Cardiac septum (tissue), 1 donor: ENCODE results near the gene BAZ1B. TPM values are rescaled to one million over a fixed set of nuclear protein-coding genes. Genes with fewer than 3 reads are reported as not detected.
"Not testable (repeated sequence)": the region's sequence is repeated elsewhere in the genome, so short reads cannot be mapped to it uniquely, and the experiment has no call there.

Experiments
- DNase-seq: peaks from one replicate; pipeline ENCODE4 v3.0.0-alpha.2; 2020; ENCODE audit warnings: low spot score
- intact Hi-C: fragments of 100-400 bp; cut with DNase I; formaldehyde crosslinking; loops from one replicate; pipeline ENCODE4 v1.14.0; 2022
- total RNA-seq: library from RNA; stranded (reverse); fragmentation: NEBNext Ultra II Directional; extraction: Animal tissue kit (Norgen Biotek cat#: 25700); gene quantifications from one replicate; pipeline ENCODE4 v1.2.1, GENCODE V29; 2021
- donor health status: DM: no; HTN: no; CAD: no.

BAZ1B gene
- total RNA-seq, 1 donor from 2014 or later, result 45.7 TPM

GRCh38 chr7:73549176-73549575, 27.1 kb upstream of the BAZ1B start:
- no peak for DNase-seq
- intact Hi-C loops, result no loop called here

DNA sequence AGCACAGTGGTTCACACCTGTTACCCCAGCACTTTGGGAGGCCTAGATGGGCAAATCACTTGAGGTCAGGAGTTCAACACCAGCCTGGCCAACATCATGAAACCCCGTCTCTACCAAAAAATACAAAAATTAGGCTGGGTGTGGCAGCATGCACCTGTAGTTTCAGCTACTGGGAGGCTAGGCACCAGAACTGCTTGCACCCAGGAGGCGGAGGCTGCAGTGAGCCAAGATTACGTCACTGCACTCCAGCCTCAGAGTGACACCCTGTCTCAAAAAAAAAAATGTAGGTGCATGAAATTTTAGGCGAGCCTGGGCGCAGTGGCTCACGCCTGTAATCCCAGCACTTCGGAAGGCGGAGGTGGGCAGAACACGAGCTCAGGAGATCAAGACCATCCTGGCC, 25.7 kb upstream of the BAZ1B start:
- DNase-seq, result no peak
- intact Hi-C loops, result no loop called here

DNA sequence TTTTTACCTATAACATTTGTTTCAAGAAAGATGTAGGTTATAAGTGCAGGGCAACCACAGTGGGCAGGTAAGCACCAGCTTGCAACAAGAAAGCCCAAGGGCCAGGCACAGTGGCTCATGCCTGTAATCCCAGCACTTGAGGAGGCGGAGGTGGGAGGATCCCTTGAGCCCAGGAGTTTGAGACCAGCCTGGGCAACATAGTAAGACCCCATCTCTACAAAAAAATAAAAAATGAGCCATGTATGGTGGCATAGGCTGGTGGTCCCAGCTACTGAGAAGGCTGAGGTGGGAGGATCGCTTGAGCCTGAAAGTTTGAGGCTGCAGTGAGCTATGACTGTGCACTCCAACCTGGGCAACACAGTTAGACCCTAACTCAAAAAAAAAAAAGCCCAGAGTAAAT, 22.6 kb upstream of the BAZ1B start:
- DNase-seq, result no peak
- intact Hi-C loops, result no loop called here

DNA sequence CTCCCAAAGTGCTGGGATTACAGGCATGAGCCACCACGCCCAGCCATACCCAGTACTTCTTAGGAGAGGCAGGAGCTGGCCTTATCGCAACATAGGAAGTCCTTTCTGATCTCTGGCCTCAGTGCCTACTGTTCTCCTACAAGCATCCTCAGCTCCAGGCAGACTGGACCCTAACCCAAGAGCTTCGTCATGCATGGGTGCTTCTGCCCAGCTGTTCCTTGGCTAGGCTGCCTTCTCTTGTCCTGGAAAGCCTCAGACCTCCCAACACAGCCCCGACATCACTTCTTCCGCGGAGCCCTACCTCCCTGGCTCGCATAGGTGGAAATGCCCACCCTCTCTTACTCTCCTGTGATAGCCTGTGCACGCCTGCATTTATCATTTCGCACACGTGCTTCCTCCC, 19.6 kb upstream of the BAZ1B start:
- DNase-seq, result no peak
- intact Hi-C loops, result no loop called here

GRCh38 chr7:73539709-73540108, 17.6 kb upstream of the BAZ1B start:
- peak; percentile 31 for DNase-seq
- intact Hi-C loops, result no loop called here

DNA sequence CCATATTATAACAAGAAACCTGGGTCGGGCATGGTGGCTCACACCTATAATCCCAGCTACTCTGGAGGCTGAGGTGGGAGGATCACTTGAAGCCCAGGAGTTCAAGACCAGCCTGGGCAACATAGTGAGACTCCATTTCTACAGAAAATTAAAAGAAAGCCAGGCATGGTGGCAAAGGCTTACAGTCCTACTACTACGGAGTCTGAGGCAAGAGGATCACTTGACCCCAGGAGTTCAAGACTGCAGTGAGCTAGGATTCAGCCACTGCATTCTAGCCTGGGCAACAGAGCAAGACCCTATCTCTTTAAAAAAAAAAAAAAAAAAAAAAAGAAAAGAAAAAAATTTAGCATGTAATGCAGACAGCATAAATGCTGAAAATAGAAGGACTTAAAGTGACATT, 16.4 kb upstream of the BAZ1B start:
- peak; percentile 24 for DNase-seq
- intact Hi-C loops, result not testable (repeated sequence)

GRCh38 chr7:73537051-73537450, 15.0 kb upstream of the BAZ1B start:
- intact Hi-C loops, result no loop called here
- peak; percentile 58 for DNase-seq

GRCh38 chr7:73536479-73536878, 14.4 kb upstream of the BAZ1B start:
- DNase-seq, result no peak
- intact Hi-C loops, result no loop called here

DNA sequence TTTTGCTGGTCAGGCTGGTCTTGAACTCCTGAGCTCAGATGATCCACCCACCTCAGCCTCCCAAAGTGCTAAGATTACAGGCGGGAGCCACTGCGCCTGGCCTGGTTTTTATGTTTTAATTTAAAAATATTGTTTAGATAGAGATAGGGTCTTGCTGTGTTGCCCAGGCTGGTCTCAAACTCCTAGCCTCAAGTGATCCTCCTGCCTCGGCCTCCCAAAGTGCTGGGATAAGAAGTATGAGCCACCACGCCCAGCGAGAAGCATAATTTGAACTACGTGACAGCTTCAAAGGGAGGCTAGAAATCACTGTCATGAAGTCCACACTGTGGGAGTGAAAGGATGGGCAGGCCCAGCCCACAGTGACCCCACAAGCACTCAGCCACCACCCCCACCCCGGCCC, 13.8 kb upstream of the BAZ1B start:
- intact Hi-C loops, result not testable (repeated sequence)
- DNase-seq, result peak; percentile 33

DNA sequence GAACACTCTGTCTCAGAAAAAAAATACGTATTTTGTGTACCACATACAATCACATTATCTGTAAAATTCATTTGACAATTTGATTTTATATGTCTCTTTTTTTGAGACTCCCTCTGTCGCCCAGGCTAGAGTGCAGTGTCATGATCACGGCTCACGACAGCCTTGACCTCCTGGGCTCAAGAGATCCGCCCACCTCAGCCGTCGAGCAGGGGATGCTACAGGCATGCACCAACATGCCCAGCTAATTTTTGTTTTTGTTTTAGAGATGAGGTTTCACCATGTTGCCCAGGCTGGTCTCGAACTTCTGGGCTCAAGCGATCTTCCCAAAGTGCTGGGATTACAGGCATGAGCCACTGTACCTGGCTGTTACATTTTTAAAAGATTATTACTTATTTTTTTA, 11.6 kb upstream of the BAZ1B start:
- no peak for DNase-seq
- intact Hi-C loops, result no loop called here

DNA sequence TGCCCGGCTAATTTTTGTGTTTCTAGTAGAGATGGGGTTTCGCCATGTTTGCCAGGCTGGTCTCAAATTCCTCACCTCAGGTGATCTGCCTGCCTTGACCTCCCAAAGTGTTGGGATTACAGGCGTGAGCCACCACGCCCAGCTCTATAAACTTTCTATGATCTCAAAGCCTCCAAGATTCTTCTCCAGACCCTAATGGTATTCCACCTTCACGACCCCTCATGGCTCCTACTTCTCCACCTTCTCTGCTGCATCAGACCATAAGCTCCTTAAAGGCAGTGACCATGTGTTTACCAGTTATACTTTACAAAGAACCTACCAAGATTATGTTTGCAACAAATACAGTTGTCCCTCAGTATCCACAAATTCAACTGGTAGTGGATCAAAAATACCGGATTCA, 10.1 kb upstream of the BAZ1B start:
- no peak for DNase-seq

DNA sequence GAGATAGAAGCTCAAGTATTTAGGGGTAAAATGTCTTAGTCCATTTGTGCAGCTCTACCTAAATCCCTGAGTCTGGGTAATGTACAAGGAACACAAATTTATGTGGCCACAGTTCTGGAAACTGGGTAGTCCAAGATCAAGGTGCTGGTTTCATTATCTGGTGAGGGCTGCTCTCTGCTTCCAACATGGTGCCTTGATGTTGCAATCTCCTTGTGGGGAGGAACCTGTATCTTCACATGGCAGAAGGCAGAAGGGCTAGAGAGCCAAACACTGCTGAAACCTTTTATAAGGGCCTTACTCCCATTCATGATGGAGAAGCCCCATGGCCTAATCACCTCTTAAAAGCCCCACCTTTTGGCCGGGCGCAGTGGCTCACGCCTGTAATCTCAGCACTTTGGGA, 8.7 kb upstream of the BAZ1B start:
- intact Hi-C loops, result no loop called here

More for the DNA sequence above, 10.1 kb upstream of the BAZ1B start:
- intact Hi-C loops, result no loop called here

DNA sequence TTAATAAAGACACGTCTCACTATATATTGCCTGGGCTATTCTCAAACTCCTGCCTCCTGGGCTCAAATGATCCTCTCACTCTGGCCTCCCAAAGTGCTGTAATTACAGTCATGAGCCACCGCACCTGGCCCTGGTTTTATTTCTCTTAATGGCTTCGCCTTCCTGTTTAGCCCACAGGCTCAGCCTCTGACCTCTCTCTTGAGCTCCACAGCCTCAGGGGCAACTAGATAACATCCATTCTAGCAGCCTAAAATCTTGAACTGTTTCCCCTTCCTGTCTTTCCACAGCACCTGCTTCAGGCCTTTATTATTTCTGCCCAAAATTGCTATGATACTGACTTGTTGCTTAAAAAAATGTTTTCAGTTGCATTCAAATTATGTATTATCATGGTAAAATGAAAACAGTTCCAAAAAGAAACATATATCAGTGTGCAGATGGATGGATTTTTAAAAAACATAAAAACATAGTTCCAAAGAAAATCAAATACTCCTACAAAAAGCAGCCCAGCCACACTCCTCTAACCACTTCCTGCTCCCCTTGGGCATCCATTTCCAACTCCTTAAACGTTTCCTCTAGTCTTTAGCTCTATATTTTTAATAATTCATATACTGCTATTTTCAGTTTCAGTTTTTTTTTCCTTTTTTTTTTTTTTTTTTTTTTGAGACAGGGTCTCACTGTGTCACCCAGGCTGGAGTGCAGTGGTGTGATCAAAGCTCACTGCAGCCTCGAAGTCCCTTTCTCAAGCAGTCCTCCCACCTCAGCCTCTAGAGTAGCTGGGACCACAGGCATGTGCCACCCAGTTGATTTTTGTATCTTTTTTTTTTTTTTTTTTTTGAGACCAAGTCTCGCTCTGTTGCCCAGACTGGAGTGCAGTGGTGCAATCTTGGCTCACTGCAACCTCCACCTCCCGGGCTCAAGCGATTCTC, 5.1 kb upstream of the BAZ1B start:
- intact Hi-C loops, result no loop called here
- DNase-seq, result no peak

More for the DNA sequence above, 8.7 kb upstream of the BAZ1B start:
- no peak for DNase-seq

GRCh38 chr7:73526158-73526494, 4.0 kb upstream of the BAZ1B start:
- intact Hi-C loops, result not testable (repeated sequence)

GRCh38 chr7:73521636-73522104, 423 bp downstream of the BAZ1B start:
- no peak for DNase-seq
- intact Hi-C loops, result loop anchor here (2.0 kb wide), 2 partner anchors 35 to 57 kb away; partner anchors contain the start of genes BCL7B and TBL2

More at GRCh38 chr7:73526158-73526494, 4.0 kb upstream of the BAZ1B start:
- DNase-seq, result not testable (repeated sequence)

GRCh38 chr7:73520673-73521635, 1.1 kb downstream of the BAZ1B start:
- intact Hi-C loops, result no loop called here
- DNase-seq, result no peak

- DNase-seq, result no peak
- intact Hi-C loops, result no loop called here
Observed at GRCh38 chr7:73519867-73520672, 2.0 kb downstream of the BAZ1B start.

DNA sequence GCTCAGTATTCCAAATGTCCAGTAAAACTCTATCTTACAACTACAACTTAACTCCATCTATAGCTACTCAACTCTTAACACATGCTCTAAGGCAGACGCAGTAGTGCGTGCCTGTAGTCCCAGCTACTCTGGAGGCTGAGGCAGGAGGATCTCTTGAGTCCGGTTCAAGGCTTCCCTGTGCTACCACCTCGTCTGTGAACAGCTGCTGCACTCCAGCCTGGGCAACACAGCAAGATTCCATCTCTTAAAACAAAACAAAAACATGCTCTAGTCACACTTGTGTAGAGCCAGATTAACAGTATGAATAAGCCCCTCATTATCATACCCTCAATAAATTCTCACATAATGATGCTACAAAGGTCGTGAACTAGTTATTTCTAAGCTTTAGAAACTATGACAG, 3.6 kb downstream of the BAZ1B start:
- intact Hi-C loops, result no loop called here
- no peak for DNase-seq

GRCh38 chr7:73517241-73517995, 4.7 kb downstream of the BAZ1B start:
- no peak for DNase-seq

More at GRCh38 chr7:73517241-73517995, 4.7 kb downstream of the BAZ1B start:
- intact Hi-C loops, result no loop called here
